GM10266 (cell line): ENCODE measurements around the gene F10.
"Not testable (repeated sequence)": the region's sequence is repeated elsewhere in the genome, so short reads cannot be mapped to it uniquely, and the experiment has no call there.

Source experiments
- DNase-seq: peaks from one replicate; pipeline ENCODE4 v3.0.0; 2012; ENCODE audit errors: extremely low spot score
- CTCF ChIP-seq: IDR thresholded peaks from 2 replicates; pipeline ENCODE4 v1.5.1; 2012; ENCODE audit warnings: mild to moderate bottlenecking, low read depth; ENCODE audit not compliant: control insufficient read depth, insufficient read depth; ENCODE audit errors: missing control alignments

Gene F10

DNA sequence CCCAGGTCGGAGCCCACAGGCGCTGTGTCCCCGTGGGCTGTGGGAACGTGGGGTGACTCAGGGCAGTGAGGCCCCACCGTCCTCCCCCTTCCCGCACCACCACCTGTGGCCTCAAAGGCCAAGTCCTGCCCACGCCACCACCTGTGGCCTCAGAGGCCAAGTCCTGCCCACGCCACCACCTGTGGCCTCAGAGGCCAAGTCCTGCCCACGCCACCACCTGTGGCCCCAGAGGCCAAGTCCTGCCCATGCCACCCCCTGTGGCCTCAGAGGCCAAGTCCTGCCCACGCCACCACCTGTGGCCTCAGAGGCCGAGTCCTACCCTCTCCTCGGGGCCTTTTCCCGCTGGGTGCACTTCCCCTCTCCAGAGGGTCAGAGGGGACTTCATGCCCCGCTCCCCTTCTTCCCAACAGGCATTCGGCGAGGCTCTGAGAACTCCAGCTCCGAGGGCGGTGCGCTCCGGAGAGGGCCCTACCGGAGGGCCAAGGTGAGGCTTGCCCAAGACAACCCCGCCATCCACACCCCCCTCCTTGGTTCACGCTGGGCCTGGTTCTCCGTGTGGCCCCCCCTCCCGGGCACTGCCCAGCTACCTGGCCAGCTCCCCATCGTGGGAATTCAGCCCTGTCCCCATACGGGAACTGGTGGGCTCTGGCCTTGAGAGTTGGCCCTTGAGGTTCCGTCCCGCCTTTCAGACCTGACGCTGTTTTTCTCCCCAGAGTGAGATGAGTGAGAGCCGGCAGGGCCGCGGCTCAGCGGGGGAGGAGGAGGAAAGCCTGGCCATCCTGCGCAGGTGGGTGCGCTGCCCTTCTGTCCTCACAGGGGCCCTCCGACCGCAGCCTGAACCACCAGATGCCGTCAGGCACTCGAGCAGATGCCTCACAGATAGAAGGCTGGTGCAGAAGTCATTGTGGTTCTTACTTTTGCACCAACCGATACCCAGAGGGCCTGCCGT is 44.4 kb upstream of the F10 start:
- DNase-seq: no peak
- no peak for TF ChIP-seq CTCF

DNA sequence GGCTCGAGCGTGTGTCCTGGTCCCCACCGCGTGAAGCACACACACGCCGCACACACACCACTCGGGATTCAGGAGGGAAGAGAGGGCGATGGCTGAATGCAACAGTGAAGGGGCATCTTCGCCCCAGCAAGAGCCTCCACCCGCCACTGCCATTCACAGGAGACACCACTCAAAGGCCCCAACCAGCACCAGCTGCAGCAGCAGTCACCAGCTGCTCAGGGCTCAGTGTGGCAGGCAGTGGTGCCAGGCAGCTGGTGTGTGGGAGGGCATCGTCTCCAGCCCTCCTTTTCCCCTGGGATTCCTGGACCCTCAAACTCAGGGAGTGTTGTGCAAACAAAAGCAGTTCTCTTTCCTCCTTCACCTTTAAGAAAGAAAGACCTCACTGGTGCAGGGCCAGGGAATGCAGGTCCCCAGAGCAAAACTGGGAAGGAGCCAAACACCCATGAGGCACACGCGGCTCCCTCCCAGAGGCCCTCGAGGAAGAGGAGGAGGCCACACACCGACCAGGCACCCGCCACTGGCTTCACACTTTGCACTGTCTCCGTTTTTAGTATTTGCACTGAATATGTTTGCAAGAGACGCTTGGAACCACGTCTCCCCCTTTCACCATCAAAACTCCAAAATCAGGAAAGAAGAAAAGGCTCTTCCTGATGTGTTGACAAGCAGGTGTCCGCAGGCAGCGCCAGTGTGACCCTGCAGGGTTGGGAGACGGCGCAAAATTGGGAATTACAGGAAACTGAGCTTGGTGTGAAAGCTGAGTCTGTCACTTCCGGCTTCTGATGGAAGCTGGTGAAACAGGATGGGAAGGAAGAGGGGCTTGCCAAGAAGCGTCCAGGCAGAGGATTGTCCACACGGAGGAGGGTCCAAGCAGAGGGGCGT is 43.5 kb upstream of the F10 start:
- DNase-seq: no peak
- TF ChIP-seq CTCF: no peak

GRCh38 chr13:113079781-113080080 is 42.9 kb upstream of the F10 start:
- not testable (repeated sequence) for DNase-seq

DNA sequence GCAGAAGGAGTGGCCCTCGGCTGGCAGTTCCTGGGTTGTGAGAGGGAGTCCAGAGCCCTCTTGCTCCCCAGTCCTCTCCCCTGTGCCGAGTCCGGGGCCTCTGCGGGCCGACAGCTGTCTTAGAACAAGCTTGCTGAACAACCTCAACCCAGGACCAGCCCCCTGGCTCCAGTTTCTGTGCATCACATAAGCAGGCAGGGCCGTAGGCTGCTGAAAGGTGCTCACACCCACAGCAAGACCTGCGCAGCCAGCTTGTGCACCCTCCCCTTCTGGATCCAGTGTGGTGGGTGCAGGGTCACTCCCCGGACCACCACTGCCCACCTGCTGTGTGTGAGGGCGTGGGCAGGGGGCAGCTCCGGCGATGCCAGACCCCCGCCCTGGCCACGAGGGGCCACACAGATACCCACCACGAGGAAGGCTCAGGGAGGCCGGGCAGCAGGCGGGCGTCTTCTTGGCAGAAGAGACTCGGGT is 42.2 kb upstream of the F10 start:
- DNase-seq: no peak
- no peak for TF ChIP-seq CTCF

DNA sequence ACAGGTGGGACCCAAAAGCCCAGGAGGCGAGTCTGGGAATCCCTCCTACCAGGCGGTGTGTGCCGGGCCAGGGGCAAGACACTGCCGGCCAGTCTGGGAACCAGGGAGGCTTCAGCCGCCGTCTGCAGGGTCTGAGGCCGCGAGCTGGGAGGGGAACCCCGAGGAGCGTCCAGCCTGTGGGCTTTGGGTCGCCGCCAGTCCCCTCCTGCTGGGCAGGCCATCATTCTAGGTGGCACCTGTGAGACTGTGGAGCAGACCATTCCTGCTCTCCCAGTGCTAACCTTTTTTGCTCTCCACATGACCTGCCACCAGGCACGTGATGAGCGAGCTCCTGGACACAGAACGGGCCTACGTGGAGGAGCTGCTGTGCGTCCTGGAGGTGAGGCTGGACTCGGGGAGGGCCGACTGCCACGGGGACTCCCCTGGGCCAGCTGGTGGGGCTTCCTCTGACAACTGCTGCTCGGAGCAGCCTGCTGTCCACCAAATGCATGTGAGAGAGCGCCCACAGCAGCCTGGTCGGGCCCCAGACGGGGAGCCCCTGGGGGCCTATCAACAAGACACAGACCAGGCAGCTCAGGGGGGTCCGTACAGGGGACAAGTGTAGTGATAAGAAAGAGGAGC is 41.6 kb upstream of the F10 start:
- no peak for TF ChIP-seq CTCF
- no peak for DNase-seq

DNA sequence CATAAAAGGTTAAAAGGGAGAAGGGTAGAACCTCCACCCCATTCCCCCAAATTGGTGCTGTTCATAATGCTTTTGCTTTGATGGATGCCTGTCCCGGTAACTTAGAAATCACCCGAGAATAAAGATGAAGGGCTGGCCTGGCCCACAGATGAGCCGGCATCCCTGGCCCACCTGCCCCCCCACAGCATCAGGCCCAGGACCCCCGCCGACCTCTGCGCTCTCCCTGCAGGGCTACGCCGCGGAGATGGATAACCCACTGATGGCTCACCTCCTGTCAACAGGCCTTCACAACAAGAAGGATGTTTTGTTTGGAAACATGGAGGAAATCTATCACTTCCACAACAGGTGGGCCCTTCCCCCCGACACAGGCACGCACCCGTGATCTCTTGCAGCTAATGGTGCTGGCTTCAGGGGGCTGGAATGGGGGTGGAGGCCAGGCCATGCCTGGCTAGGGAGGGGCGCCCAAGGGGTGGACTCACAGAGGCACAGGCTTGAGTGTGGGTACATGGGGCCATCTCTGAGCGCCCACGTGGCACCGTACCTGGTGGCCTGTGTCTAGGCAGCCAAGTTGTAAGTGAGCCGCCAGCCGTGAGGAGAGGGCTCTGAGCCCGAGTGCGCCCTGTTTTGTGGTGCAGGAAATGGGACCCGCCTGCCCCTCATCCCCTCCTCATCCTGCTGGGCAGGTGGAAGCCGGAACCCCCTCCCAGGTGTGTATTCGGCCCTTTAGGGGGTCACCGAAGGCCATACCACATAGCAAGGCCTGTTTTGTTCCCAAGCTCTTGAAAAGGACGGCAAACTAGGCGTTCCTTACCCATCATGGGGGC is 40.2 kb upstream of the F10 start:
- no peak for TF ChIP-seq CTCF
- DNase-seq: no peak

- no peak for DNase-seq
- TF ChIP-seq CTCF: no peak
Measured at GRCh38 chr13:113083022-113083373, 39.6 kb upstream of the F10 start.
